WTC11 (cell line): ENCODE measurements around the gene FZD2. TPM values are rescaled to one million over a fixed set of nuclear protein-coding genes. Genes with fewer than 3 reads are reported as not detected.
A peak's percentile ranks its signal among the peaks of the same experiment; 100 is the strongest.

Experiments
- ATAC-seq: fragments of 200-7000 bp; cut with Tn5 transposase; 2 replicates; pipeline ENCODE4 v1.10.0; 2021; ENCODE audit warnings: mild to moderate bottlenecking, moderate library complexity
- CTCF ChIA-PET: fragments of 300-600 bp; sonication (Branson Sonifier 250); formaldehyde crosslinking; loops from one replicate; lab custom pipeline; 2021; ENCODE audit warnings: antibody characterized with exemption; lab: Charles Lee
- POLR2A ChIA-PET: fragments of 350-600 bp; sonication (Branson Sonifier 250); formaldehyde crosslinking; loops from one replicate; lab custom pipeline; 2021; ENCODE audit warnings: antibody characterized with exemption; lab: Charles Lee
- DNase-seq: peaks from one replicate; pipeline ENCODE4 v3.0.0; 2021; ENCODE audit warnings: low spot score
- H3K27ac Mint-ChIP-seq: 2 replicates; pipeline ENCODE4 v1.8.0; 2021; ENCODE audit warnings: mixed read lengths
- H3K27me3 Mint-ChIP-seq: 2 replicates; pipeline ENCODE4 v1.8.0; 2021; ENCODE audit warnings: low read depth, mild to moderate bottlenecking, moderate library complexity, mixed read lengths
- H3K36me3 Mint-ChIP-seq: 2 replicates; pipeline ENCODE4 v1.8.0; 2021; ENCODE audit warnings: mixed read lengths
- H3K4me1 Mint-ChIP-seq: 2 replicates; pipeline ENCODE4 v1.8.0; 2022; ENCODE audit warnings: mixed read lengths
- H3K4me3 Mint-ChIP-seq: 2 replicates; pipeline ENCODE4 v1.8.0; 2021; ENCODE audit warnings: mild to moderate bottlenecking, moderate library complexity, mixed read lengths
- H3K9me3 Mint-ChIP-seq: 2 replicates; pipeline ENCODE4 v1.8.0; 2021; ENCODE audit warnings: mixed read lengths
- ATF3 ChIP-seq: sonication (generic); formaldehyde crosslinking; conservative IDR thresholded peaks from 2 replicates; pipeline ENCODE4 v1.8.1; 2022; ENCODE audit warnings: mild to moderate bottlenecking, missing genetic modification reagents
- CREB1 ChIP-seq: sonication (generic); formaldehyde crosslinking; IDR thresholded peaks from 2 replicates; pipeline ENCODE4 v1.8.0; 2023; ENCODE audit warnings: mild to moderate bottlenecking, missing genetic modification reagents
- CTCF ChIP-seq: fragments of 200-600 bp; IDR thresholded peaks from 2 replicates; pipeline ENCODE4 v1.8.0; 2022; ENCODE audit warnings: antibody characterized with exemption
- ETV6 ChIP-seq: sonication (generic); formaldehyde crosslinking; IDR thresholded peaks from 2 replicates; pipeline ENCODE4 v1.8.1; 2022; ENCODE audit warnings: mild to moderate bottlenecking, missing genetic modification reagents
- GTF2I ChIP-seq: fragments of 250-450 bp; sonication (Bioruptor Pico); conservative IDR thresholded peaks from 2 replicates; pipeline ENCODE4 v1.4.0; 2021; ENCODE audit warnings: mild to moderate bottlenecking
- JAZF1 ChIP-seq: fragments of 250-450 bp; sonication (Bioruptor Pico); IDR thresholded peaks from 2 replicates; pipeline ENCODE4 v1.9.0; 2021; ENCODE audit warnings: moderate library complexity, mild to moderate bottlenecking, inconsistent platforms
- KAT7 ChIP-seq: sonication (generic); formaldehyde crosslinking; IDR thresholded peaks from 2 replicates; pipeline ENCODE4 v1.8.1; 2023; ENCODE audit warnings: missing genetic modification reagents, mild to moderate bottlenecking, borderline replicate concordance
- OVOL2 ChIP-seq: fragments of 250-450 bp; sonication (Bioruptor Pico); IDR thresholded peaks from 2 replicates; pipeline ENCODE4 v1.9.0; 2021; ENCODE audit warnings: mild to moderate bottlenecking, borderline replicate concordance
- PRDM15 ChIP-seq: sonication (generic); formaldehyde crosslinking; IDR thresholded peaks from 2 replicates; pipeline ENCODE4 v1.8.0; 2022; ENCODE audit warnings: missing genetic modification reagents
- SMAD4 ChIP-seq: sonication (generic); formaldehyde crosslinking; IDR thresholded peaks from 2 replicates; pipeline ENCODE4 v1.8.0; 2022; ENCODE audit warnings: mild to moderate bottlenecking, missing genetic modification reagents
- SOX15 ChIP-seq: fragments of 250-450 bp; sonication (Bioruptor Pico); IDR thresholded peaks from 2 replicates; pipeline ENCODE4 v1.9.0; 2021; ENCODE audit warnings: mild to moderate bottlenecking
- ZNF138 ChIP-seq: sonication (generic); formaldehyde crosslinking; conservative IDR thresholded peaks from 2 replicates; pipeline ENCODE4 v1.8.1; 2022; ENCODE audit warnings: mild to moderate bottlenecking, moderate library complexity, missing genetic modification reagents
- ZNF219 ChIP-seq: sonication (generic); formaldehyde crosslinking; IDR thresholded peaks from 2 replicates; pipeline ENCODE4 v1.8.0; 2023; ENCODE audit warnings: missing genetic modification reagents, mild to moderate bottlenecking, borderline replicate concordance
- ZNF232 ChIP-seq: sonication (generic); formaldehyde crosslinking; IDR thresholded peaks from 2 replicates; pipeline ENCODE4 v1.8.0; 2022; ENCODE audit warnings: mild to moderate bottlenecking, missing genetic modification reagents
- ZNF416 ChIP-seq: fragments of 250-450 bp; sonication (Bioruptor Pico); IDR thresholded peaks from 2 replicates; pipeline ENCODE4 v1.9.0; 2021; ENCODE audit warnings: mild to moderate bottlenecking, inconsistent platforms
- total RNA-seq: library from RNA; stranded (reverse); gene quantifications from 3 replicates; pipeline ENCODE4 v1.2.3, GENCODE V29; 2021
- TF ChIP-seq, protein P1 (sequence below): sonication (generic); formaldehyde crosslinking; IDR thresholded peaks from 2 replicates; pipeline ENCODE4 v1.8.0; 2022; ENCODE audit warnings: mild to moderate bottlenecking, missing genetic modification reagents
- TF ChIP-seq, protein P2 (sequence below): sonication (generic); formaldehyde crosslinking; IDR thresholded peaks from 2 replicates; pipeline ENCODE4 v1.8.1; 2022; ENCODE audit warnings: mild to moderate bottlenecking, missing genetic modification reagents, moderate library complexity, borderline replicate concordance

Gene FZD2
- total RNA-seq, 1 experiment from 2014 or later, result 42.8 TPM

GRCh38 chr17:44546671-44547606, 10.3 kb upstream of the FZD2 start:
- H3K27me3 Mint-ChIP-seq, result peaks cover 81% of the 10 kb centered on the region
- no peak overlapping the region for H3K4me3 Mint-ChIP-seq
- TF ChIP-seq GTF2I (CRISPR knock-in tag), result no peak
- no peak for TF ChIP-seq JAZF1 (CRISPR knock-in tag)
- DNase-seq, result no peak
- POLR2A ChIA-PET, result interaction anchor here (0.6 to 4.7 kb wide), 3 partner anchors 10 to 69 kb away, joined by 3 to 79 read pairs (median 16); partner anchors contain the start of gene FZD2
- peaks cover 4% of the 10 kb centered on the region; the same call in 1 of the 2 replicates for H3K36me3 Mint-ChIP-seq
- no peak for ATAC-seq
- H3K9me3 Mint-ChIP-seq, result no peaks in the 10 kb centered on the region
- CTCF ChIA-PET, result interaction anchor here (0.6 to 5.2 kb wide), 6 partner anchors 10 to 65 kb away, joined by 3 to 34 read pairs (median 5); partner anchors contain the start of gene FZD2
- H3K4me1 Mint-ChIP-seq, result peaks cover 82% of the 10 kb centered on the region
- H3K27ac Mint-ChIP-seq, result no peak overlapping the region

DNA sequence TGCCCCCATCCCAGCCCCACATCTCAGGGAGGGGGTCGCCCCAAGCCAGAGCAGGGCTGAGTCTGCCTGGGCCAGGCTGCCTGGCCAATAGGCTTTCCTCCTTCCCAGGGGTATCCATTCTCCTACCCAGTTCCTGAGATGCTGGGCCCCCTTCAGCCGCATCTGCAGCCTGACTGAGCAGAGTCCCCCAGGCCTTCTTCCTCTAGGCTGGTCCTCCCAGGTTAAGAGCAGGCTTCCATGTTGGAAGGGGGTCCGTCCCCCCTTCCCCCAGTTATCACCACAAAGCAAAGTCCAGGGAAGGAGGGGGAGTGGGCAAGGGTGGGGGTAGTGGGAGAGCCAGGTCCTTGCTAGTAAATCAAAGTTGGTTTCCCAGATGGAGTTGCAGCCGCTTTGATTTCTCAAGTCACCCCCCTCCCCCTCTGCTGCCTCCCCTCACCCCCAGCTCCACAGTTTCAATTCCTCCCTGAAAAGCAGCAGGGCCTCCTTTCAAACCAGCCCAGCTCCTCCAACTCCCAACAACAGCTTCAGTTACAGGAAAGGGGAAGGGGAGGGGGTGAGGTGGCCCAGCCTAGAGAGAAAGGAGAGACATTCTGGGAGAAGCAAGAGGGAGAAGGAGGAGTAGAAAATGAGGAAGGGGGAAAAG, 9.5 kb upstream of the FZD2 start:
- Mint-ChIP-seq H3K27me3 (peaks cover 79% of the 10 kb centered on the region), H3K4me3 (no peak overlapping the region), H3K27ac (no peak overlapping the region), H3K36me3 (peaks cover 4% of the 10 kb centered on the region; the same call in 1 of the 2 replicates), H3K9me3 (no peaks in the 10 kb centered on the region), H3K4me1 (peaks cover 77% of the 10 kb centered on the region)
- TF ChIP-seq SMAD4 (no peak), CTCF (no peak), KAT7 (CRISPR knock-in tag) (no peak), ZNF416 (no peak), OVOL2 (CRISPR knock-in tag) (no peak), PRDM15 (peak; percentile 77), ZNF219 (CRISPR knock-in tag) (no peak), ZNF138 (CRISPR knock-in tag) (no peak), ETV6 (0 out of 2 replicates have a peak, but pooled peaks have one; percentile 44), CREB1 (CRISPR knock-in tag) (no peak), SOX15 (CRISPR knock-in tag) (no peak), ZNF232 (CRISPR knock-in tag) (no peak), ATF3 (CRISPR knock-in tag) (no peak)
- TF ChIP-seq, protein P1, sequence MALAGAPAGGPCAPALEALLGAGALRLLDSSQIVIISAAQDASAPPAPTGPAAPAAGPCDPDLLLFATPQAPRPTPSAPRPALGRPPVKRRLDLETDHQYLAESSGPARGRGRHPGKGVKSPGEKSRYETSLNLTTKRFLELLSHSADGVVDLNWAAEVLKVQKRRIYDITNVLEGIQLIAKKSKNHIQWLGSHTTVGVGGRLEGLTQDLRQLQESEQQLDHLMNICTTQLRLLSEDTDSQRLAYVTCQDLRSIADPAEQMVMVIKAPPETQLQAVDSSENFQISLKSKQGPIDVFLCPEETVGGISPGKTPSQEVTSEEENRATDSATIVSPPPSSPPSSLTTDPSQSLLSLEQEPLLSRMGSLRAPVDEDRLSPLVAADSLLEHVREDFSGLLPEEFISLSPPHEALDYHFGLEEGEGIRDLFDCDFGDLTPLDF (CRISPR knock-in tag), result no peak
- TF ChIP-seq, protein P2, sequence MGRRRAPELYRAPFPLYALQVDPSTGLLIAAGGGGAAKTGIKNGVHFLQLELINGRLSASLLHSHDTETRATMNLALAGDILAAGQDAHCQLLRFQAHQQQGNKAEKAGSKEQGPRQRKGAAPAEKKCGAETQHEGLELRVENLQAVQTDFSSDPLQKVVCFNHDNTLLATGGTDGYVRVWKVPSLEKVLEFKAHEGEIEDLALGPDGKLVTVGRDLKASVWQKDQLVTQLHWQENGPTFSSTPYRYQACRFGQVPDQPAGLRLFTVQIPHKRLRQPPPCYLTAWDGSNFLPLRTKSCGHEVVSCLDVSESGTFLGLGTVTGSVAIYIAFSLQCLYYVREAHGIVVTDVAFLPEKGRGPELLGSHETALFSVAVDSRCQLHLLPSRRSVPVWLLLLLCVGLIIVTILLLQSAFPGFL (CRISPR knock-in tag), result no peak
- peak; percentile 39 for DNase-seq
- ATAC-seq, result peak; percentile 9
- ChIA-PET CTCF (interaction anchor here (0.9 to 5.2 kb wide), 4 partner anchors 8 to 14 kb away, joined by 4 to 34 read pairs (median 6); partner anchors contain the start of gene FZD2), POLR2A (interaction anchor here (0.6 to 2.1 kb wide), 3 partner anchors 9 to 61 kb away, joined by 3 to 16 read pairs (median 3); partner anchors contain the start of gene FZD2)
